ENCODE measurements around the gene CPSF7.
"Not testable (repeated sequence)": the region's sequence is repeated elsewhere in the genome, so short reads cannot be mapped to it uniquely, and the experiment has no call there.

Gene CPSF7

DNA sequence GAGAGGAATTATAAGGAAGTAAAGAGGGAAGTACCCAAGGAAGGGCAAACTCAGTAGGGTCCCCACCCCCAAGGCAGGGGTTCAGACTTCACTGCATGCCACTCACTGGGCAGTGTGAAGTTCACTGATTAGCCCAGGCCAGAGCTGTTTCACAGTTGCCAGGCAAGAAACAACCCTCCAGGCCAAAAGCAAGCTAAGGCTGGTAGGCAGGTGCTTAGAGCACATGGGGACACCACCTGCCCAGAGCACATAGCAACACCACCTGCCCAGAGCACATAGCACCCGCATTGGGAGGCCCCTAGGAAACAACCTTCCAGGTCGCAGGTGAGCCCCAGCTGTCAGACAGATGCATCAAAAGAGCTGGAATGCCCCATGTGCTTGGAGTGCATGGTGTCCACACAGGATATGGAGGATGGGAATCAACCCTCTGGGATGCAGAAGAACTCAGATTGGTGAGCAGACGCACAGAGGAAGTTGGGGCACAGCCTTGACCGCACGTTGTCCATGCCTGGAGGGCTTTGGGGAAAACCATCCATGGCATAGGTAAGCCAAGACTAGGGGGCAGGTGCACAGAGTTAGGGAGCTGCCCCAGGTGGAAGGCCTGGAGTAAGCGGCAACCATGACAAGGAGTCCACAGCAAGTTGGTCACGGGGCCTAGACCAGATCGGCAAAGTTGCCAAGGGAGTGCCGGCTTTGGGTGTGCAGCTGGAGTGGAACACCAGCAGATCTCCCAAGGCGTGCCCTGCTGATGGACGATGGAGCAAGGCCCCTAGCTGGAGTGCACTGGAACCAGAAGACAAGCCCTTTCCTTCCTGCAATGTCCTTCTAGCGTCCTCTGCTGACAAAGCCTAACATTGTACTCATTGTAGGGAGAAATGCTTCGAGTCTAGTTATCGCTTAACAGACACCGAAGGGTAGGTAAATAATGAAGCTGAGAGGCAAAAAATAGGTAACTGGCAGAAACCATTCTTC is 45.2 kb downstream of the CPSF7 start:
- DNase-seq (ENCODE audit: low read depth in 2 of 2): no peak

DNA sequence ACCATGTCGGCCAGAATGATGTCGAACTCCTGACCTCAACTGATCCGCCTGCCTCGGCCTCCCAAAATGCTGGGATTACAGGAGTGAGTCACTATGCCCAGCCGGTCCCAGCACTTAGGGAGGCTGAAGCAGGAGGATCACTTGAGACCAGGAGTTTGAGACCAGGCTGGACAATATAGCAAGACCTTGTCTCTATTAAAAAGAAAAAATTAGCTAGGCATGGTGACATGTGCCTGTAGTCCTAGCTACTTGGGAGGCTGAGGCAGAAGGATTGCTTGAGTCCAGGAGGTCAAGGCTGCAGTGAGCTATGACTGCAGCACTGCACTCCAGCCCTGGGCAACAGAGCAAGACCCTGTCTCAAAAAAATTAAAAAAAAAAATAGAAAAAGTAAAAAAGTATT is 45.9 kb downstream of the CPSF7 start:
- DNase-seq (ENCODE audit: low read depth in 2 of 2): not testable (repeated sequence)

DNA sequence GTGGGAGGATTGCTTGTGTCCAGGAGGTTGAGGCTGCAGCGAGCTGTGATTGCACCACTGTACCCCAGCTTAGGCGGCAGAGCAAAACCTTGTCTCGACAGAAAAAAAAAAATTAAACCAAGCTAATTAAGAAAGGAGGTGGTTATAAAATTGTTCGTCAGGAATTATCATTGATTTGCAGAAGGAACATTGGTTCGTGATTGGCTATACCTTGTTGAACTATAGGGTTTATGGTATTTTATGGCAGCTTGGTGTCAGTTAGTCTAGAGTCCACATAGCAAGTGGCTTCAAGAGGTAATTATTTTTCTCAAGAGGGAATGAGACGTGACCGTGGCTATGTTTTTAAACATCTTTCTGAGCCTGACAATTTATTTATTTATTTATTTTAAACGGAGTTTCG is 48.9 kb downstream of the CPSF7 start:
- no peak for DNase-seq (ENCODE audit: low read depth in 2 of 2)

DNA sequence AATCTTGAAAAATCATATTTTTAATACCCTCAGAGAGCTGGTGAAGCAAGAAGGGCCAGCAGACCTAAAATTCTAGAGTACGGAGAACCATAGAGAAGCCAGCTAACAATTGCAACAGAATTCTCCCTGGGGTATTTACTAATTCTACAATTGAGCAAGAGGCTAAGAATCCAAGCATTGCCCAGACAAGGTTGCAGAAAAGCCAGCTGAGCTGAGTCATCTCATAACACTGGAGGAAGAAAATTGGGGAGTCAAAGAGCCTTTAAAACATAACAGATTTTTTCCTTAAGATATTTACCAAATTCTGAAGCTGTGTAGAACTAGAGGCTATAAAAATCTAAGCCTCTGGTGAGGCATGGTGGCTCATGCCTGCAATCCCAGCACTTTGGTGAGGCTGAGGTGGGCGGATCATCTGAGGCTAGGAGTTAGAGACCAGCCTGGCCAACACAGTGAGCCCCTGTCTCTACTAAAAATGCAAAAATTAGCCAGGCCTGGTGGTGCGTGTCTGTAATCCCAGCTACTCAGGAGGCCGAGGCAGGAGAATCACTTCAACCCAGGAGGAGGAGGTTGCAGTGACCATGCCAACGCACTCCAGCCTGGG is 51.0 kb downstream of the CPSF7 start:
- DNase-seq (ENCODE audit: low read depth in 2 of 2): peak; percentile 98

DNA sequence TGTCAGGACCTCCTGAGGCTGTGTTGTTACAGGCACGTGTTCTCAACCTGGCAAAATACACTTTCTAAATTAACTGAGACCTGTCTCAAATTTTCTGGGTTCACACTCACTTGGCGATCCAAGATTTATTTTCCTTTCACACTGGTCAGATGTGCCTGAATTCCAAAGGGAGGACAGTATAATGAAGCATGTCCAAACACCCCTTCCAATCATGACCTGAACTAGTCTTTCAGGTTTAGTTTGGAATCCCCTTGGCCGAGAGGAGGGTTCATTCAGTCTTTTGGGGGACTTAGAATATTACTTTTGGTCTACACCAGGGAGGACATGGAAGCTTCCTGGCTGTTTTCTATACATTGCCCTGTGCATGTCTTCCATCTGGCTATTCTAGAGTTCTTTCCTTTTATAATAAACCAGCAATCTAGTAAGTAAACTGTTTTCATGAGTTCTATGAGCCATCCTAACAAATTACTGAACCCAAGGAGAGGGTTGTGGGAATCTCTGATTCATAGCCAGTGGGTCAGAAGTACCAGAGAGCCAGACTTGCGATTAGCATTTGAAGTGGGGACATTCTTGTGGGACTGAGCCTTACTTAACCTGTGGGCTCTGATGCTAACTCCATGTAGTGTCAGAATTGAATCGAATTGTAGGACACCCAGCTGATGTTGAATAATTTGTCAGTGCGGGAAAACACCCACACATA is 52.2 kb downstream of the CPSF7 start:
- DNase-seq (ENCODE audit: low read depth in 2 of 2): no peak

DNA sequence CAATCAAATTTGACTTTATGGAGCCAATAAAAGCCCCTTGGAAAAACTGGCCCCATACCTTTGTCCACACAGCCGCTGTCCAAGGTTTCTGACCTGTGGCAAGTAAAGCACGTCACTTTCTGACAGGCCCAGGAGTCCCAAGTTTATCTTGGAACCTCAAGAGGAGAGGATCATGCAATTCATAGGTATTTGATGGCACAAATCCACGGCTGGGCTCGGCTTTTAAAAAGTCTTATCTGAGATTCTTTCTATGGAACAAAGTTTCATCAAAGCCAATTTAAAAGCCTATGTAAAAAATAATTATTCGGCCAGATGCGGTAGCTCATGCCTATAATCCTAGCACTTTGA is 54.0 kb downstream of the CPSF7 start:
- no peak for DNase-seq (ENCODE audit: low read depth in 2 of 2)

DNA sequence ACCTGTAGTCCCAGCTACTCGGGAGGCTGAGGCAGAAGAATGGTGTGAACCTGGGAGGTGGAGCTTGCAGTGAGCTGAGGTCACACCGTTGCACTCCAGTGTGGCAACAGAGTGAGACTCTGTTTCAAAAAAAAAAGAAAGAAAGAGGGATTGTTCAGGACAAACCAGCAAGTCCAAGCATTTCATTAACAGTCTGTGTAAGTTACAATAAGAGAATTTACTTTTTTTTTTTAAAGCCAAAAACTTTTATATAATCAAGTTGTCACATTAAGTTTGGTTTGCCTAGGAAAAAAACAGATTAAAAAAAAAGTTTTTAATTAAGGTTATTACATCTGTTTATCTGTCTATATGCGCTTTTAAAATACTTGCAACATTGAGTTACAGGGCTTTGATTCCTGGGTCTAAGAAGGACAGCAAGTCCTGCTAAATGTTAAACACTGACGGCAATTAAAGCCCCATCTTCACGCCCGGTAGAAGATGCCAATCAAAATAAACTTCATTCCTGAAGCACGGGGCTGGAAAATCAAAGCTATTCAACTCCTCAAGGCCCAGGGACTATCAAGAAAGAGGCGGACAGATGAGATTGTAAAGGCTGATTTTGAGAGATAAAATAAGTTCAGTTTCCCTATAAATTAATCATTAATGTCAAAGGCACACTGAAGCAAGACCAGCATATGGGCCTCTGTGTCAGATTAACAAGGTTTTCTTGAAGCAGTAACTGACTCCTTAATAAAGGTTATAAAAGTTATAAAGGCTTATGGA is 56.9 kb downstream of the CPSF7 start:
- DNase-seq (ENCODE audit: low read depth in 2 of 2): no peak

DNA sequence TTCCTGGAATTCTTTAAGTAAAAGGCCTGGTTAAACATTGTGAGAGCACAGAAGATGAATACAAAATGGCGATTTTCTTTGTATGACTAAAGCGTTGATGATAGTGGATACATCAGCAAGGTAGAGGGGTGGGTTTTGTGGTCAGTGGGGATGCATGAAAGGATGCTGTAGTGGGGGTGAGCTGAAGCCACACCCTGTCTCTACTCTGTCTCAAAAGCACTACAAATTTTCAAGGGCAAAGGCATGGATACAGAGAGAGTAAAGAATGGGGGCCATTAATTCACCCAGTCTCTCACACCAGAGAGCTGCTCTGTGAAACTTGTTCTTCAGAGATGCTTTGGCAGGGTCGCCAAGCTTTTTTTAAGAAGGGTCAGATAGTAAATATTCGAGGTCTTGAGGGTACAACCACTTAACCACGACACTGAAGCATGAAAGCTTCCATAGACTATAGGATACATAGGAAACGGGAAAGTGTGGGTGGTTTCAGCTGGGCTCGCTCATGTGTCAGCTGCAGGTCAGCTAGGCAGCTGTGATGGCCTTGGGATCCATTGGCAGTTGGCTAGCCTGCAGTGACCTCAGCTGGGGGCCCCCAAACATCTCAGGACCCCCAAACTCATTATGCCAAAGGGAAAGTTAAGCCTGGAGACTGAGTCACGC is 59.3 kb downstream of the CPSF7 start:
- DNase-seq (ENCODE audit: low read depth in 2 of 2): no peak

DNA sequence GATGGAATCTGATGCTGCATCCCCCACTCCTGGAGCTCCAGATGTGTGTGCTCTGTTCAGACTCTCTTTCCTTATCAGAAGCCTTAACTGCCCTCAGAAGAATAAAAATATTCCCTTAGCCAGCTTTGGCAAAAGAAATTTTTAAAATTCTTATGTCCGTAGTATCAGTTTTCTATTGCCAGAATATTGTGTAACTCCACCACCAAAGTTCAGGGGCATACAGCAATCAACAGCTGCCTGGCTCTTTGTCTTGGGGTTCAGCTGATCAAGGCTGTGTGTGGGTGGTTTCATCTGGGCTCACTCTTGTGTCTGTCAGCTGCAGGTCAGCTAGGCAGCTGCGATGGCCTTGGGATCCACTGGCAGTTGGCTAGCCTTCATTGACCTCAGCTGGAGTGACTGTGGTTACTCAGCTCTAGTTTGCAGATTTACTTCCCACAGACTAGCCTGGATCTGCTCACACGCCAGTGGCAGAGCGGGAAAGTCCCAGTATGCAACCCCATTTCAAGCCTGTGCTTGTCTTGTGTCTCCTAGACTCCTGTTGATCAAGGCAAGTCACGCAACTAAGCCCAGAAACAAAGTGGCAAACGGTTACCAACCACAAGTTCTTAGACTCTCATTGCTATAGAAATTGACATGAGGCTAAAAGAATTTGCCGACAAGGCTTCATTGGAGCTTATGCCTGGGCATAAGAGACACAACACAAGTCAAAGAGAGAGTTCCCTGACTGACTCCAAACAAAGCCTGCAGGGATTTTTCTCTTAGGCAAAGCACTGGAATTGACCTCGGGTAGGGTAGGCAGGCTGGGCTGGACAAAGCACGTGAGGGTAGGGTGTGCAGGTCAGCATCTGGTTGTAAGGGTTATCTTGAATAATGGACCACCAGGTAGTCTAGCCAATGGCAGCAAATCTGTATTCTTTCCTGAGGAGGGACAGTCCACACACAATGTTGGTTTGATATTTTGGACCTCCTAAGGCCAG is 60.1 kb downstream of the CPSF7 start:
- DNase-seq (ENCODE audit: low read depth in 2 of 2): no peak

DNA sequence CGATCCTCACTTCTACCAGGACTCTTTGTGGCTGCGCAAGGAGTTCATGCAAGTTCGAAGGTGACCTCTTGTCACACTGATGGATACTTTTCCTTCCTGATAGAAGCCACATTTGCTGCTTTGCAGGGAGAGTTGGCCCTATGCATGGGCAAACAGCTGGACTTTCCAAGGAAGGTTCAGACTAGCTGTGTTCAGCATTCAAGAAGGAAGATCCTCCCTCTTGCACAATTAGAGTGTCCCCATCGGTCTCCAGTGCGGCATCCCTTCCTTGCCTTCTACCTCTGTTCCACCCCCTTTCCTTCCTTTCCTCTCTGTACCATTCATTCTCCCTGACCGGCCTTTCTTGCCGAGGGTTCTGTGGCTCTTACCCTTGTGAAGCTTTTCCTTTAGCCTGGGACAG is 61.1 kb downstream of the CPSF7 start:
- no peak for DNase-seq (ENCODE audit: low read depth in 2 of 2)

DNA sequence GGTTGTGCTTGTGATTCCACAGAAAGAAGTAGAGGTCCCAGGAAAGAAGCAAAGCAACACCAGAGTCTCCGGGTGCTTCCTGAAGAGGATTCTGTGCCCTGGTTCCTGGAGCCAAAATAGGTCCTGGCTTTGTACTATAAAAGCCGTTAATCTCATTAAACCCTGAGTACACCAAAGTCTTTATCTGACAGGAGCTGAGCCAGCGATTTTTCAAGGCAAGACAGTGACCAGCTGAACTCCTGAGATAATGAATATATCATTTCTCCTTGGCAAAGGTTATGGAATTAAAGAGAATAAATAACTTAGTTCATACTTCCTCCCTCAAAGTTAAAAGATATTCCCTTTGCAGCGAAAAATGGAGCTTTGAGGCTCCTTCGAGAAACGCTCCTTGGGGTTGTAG is 62.4 kb downstream of the CPSF7 start:
- DNase-seq (ENCODE audit: low read depth in 2 of 2): no peak

DNA sequence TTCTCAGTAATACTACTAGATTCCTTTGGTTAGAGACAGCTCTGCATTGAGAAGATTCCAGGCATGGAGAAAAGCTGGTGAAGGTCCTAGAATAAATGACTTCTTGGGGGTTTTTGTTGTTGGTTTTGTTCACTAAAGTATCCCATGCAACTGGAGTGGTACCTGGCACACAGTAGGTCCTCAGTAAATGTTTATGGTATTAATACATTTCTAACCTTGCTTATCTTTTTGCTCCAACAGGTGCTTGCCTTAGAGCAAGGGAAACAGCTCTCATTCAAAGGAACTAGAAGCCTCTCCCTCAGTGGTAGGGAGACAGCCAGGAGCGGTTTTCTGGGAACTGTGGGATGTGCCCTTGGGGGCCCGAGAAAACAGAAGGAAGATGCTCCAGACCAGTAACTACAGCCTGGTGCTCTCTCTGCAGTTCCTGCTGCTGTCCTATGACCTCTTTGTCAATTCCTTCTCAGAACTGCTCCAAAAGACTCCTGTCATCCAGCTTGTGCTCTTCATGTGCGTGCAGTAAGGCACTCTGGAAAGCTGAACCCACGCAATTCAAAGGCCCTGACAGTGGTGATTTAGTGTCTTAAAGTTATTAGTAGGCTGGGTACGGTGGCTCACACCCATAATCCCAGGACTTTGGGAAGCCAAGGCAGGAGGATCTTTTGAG is 65.6 kb downstream of the CPSF7 start:
- no peak for DNase-seq (ENCODE audit: low read depth in 2 of 2)

DNA sequence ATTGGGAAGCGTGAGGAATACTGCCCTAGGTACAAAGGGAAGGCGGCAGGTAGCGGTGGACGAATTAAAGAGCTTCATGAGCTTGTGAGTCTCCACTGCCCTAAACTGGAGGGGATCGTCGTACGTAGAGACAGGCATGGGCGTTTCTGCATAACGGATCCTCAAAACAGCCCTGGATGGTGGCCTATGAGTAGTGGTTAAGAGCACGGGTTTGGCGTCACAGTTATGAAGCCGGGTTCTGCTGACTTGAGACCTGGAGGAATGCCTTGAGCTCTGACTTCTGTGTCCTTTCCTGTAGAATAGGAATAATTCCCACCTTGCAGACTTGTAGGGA is 67.3 kb downstream of the CPSF7 start:
- no peak for DNase-seq (ENCODE audit: low read depth in 2 of 2)

DNA sequence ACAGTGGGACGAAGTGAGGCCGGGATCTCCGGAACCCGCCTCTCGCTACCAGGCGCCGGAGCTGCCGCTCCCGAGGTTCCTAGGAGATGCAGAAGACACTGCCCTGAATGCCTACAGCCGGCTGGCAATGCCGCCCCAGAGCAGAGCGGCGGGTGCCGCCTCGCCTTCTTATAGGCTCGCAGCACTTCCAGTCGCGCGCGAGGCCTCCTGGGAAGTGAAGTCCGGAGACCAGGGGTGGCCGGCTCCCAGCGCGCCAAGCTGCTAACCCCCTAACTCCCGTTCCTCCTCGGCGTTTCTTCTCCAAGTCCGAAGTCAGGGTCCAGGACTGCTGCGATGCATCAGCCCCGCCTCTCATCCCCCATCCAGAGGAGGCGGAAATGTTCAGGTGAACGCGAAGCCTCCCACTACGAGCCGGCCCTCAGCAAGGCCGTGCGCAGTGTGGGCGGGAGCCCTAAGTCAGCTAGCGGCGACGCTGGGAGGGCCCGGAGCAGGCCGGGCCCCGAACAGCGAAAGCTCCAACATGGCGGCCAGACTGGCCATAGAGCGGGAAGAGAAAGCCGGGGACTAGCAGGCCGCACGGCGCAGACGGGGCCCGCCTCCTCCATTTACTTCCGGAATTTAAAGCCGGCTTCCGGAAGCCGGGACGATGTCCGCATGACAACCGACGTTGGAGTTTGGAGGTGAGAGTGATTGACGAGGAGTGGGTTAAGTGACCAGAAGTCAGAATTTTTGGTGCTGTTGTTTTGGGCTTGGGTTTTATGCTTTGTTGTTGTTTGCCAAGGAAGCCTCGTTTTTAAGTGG is 67.8 kb downstream of the CPSF7 start, which contains the start of the genes CYB561A3 and TMEM138:
Gene CYB561A3, minus strand, starts transcription at position 142 of the 801 bp plus-strand sequence. CDS start 5,169 bp downstream, outside the sequence.
Gene TMEM138, plus strand, starts transcription at position 634 of the 801 bp plus-strand sequence. CDS start 2,017 bp downstream, outside the sequence.
- DNase-seq (ENCODE audit: low read depth in 2 of 2): peak; percentile 79 to 81

DNA sequence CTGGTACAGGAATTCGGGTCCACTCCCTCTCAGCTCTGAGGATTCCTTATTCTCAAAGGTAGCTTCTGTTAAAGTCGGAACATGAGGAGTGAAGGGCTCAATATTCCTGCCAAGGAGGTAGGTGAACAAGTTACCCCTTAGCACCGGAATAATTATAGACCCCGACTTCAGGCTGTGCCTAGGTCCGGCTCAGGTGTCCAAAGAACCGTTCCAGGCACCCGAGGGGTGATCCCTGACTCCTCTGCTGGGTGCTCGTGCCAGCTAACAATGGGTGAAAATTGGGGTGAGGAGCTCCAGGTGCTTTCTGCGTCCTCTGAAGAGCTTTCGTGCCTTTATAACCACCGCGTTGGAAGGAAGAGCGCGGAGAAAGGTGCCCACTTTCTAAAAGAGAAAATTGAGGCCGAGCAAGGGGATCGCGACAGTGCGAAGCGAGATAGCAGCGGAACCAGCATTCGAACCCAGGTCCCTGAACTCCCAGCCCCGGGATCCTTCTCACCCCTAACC is 68.5 kb downstream of the CPSF7 start:
- no peak for DNase-seq (ENCODE audit: low read depth in 2 of 2)

DNA sequence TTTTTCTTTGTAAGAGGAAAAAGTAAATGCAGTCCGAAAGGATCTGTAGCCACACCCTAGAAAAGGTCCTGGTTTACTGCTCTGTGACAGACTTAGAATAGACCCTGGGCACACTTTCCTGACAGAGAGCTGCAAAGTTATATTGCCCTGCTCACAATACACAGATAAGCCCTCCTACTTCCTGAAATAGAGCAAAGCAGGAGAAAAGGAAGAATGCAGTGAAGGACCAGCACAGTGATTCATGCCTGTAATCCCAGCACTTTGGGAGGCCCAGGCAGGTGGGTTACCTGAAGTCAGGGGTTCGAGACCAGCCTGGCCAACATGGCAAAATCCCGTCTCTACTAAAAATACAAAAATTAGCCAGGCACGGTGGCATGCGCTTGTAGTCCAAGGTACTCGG is 70.3 kb downstream of the CPSF7 start:
- no peak for DNase-seq (ENCODE audit: low read depth in 2 of 2)

DNA sequence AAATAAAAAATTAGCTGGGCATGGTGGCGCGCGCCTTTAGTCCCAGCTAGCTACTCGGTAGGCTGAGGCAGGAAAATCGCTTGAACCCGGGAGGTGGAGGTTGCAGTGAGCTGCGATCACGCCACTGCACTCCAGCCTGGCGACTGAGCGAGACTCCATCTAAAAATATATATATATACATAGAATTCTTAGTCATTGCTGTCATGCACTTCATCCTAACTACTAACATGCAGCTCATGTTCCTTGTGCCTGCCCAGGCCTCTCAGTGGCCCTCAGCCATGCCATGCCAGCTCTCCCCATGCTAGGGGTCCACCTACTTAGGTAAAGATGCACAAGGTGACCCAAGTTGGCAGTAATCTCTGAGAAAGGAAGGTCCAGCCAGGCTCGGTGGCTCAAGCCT is 71.2 kb downstream of the CPSF7 start:
- no peak for DNase-seq (ENCODE audit: low read depth in 2 of 2)

DNA sequence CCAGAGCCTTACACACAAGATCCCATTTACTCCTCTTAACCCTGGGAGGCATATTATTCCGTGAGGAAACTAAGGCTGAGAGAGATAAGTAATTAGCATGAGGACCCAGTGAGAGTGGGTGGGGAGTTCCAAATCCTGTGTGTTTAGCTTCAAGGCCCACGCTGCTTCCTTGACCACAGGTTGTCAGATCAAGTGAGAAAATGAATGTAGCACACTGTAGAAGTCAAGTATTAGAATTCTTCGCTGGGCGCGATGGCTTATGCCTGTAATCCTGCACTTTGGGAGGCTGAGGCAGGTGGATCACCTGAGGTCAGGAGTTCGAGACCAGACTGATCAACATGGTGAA is 71.9 kb downstream of the CPSF7 start:
- no peak for DNase-seq (ENCODE audit: low read depth in 2 of 2)
